Activated CD8-positive, alpha-beta memory T cell treated with anti-CD3 and anti-CD28 coated beads for 48 hours (primary cell): ENCODE results near the gene GAS2L3.
"Not testable (repeated sequence)": the region's sequence is repeated elsewhere in the genome, so short reads cannot be mapped to it uniquely, and the experiment has no call there.

Experiments
- DNase-seq, 3 experiments: peaks; one replicate each; pipeline ENCODE4 v3.0.0-alpha.2; 2020; ENCODE audit warnings: low read depth in 2 of 3, low spot score in 2 of 3

The GAS2L3 gene

DNA sequence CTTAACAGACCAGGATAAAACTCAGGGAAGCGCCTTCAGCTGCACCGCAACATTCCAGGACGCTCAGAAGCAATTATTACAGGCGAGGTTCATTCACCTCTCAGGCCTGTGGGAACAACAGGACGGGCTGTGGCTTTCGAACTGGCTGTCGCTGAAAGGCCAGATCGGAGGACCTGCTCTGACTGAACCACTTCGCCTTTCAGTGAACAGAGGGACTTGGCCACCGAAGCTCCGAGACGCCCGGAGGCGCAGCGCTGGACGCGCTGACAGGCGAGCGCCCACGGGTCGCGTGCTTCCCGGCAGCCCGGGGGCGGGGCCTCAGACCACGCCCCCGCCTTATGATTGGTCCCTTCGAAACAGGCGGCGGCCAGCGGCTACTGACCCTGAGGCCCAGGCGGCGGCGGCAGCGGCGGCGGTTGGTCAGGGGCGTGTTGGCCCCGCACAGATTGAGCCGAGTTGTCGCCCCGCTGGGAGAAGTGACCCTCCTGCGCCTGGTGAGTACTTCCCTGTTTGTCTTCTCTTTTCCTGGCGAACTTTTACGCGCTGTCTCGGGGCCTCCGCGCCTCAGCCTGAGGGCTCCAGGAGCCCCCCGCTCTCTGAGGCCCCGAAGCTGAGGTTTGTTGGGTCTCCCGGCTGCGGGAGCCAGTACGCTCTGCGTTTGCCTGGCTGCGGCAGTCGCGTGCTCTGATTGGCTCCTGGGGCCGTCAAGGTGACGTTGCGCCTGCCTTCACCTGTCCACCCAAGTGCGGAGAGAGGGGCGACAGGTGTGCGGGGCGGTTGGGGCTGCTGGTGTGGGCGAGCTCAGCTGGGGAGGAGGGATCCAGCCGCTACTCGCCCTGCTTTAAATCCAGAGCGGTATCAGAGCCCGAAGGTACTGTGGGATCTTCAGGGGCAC lies at the start of gene GAS2L3:
TSS of gene GAS2L3 (plus strand) at position 393 of the 895 bp plus-strand sequence. CDS start 21,221 bp downstream, outside the sequence.
- DNase-seq, result peak in 2 of 3 experiments; percentile 23 to 27

DNA sequence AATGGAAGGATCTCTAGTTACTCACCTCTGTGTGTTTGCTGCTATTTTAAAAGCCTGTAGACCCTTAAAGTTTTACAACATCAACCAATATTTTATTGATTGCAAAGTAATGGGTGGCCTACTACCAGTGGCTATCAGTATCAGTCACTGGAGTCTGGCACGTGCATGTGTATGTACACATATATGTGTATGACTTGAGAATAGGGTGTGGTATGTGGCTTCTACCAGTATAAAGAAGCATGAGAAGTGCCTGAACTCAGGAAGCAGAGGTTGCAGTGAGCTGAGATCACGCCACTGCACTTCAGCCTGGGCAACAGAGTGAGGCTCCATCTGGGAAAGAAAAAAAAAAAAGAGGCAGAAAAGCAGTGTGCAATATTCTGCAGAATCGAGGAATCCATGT lies 45.5 kb upstream of the GAS2L3 start:
- DNase-seq, result no peak

DNA sequence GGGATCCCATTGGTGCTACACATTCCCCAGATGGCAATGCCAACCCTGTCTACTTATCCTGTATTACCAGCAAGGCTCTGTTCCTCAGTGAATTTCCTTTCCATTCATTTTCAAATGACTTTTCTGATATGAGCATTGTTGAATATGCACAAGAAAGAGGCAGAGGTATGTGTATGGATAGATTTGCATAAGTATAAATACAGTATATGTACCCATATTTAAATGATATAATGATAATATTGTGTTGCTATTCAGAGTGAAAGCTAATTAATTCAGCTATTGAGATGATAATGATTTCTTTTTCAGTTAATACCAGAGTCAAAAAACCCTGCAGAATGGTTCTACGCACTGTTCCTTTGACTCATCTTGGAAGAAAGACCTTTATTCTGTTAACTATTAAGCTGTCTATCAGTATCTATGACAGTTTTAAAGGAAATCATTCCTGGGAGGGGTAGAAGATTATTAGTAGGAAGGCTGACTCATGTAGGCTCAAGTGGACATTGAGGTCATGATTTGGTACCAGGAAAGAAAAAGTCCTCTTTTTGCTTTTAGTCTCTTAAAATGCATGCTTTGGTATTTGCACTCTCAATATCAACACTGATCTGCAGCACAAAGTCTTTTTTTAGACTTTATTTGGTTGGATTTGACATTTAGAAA lies 44.9 kb upstream of the GAS2L3 start:
- DNase-seq, result no peak

DNA sequence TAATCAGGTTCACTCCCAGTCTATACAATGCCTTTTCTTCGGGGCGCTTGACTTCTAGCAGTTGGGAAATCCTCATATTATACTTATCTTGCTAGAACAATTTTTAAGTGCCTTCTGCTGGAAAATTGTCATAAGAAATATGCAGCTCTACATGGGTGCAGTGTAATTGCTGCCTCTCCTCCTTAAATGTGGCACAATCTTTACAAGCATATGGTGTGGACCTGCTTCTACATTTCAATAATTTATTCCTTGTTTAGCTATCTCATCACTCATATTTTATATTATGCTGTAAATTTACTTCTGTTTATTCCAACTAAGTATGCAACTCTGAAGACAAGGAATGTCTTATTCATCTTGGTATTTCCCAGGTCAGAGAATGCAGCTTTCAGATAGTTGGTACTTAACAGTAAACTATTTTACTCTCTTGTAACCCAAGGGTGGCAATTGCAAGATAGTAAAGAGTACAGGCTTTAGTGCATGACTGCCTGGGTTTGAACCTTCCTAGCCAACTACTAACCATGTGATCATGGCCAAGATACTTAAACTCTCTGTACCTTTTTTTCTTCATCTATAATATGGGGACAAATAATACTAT lies 43.6 kb upstream of the GAS2L3 start:
- no peak for DNase-seq

DNA sequence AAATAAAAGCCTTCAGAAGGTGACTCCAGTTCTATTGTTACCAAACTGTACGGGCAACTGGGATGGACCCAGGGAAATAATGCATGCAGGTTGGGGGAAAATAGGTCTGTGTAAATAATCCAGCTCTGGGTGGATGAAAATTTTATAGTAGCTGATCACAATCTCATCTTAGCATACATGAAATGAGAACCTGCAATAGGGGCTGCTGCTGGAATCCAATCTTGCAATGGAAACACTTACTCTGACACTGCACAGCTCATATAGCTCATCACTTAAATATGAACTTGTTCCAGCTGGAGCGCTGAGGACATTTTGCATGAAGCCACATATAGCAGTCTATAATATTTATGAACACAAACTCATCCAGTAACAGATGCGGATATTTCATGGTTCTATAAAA lies 40.1 kb upstream of the GAS2L3 start:
- DNase-seq, result no peak

DNA sequence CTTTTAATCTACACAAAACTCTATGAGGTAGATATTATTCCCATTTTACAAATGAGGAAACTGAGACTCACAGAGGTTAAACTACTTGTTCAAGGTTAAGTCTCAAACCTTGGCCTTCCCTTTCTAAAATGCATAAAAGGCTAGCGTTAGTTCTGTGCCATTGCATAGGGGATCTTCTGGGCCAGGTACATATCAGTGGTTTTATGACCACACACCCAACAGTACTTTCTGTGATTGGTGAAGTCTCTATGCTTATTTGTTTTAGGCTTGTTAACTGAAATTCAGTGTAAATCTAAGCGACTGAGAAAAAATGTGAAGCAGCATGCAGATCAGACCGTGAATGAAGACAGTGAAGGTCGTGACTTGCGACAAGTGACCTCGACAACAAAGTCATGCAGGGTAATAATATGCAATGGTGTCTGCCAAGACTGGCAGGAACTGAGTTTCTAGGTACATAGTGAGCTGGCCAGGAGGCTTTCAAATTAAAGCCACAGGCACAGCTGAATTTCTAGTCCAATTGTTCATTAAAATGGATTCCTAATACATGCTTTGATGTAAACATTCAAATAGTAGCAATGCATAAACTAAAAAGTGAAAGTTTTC lies 38.8 kb upstream of the GAS2L3 start:
- DNase-seq, result no peak

DNA sequence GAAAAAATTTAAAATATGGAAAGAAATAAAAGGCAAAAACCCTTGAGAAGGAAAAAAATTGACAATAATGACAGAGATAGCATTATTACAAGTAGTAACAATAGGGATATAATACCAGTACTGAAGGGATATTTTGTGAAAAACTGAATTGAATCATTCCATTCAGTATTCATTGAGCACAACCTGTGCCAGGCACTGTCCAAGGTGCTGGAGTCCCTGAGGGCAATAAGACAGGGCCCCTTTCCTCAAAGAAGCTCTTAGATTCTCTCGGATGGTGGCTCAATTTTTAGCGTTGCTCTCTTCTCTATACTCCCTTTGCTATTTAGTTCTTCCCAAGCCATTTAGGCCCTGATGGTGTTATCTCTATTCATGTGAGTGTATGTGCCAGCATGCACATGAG lies 34.3 kb upstream of the GAS2L3 start:
- DNase-seq, result no peak

DNA sequence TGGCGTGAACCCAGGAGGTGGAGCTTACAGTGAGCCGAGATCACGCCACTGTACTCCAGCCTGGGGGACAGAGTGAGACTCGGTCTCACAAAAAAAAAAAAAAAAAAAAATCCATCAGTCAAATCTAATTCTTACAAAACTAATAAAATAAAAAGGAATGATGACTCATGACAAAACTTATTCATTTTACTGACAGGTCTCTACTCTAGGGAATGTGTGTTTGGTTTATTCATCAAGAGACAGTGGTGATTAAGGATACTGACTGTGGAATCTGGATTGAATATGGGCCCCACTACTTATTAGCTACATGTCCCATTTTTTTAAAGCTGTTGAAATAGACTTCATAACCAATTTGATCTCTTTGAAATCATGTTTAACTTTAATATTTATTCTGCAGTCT lies 29.3 kb upstream of the GAS2L3 start:
- DNase-seq, result no peak

DNA sequence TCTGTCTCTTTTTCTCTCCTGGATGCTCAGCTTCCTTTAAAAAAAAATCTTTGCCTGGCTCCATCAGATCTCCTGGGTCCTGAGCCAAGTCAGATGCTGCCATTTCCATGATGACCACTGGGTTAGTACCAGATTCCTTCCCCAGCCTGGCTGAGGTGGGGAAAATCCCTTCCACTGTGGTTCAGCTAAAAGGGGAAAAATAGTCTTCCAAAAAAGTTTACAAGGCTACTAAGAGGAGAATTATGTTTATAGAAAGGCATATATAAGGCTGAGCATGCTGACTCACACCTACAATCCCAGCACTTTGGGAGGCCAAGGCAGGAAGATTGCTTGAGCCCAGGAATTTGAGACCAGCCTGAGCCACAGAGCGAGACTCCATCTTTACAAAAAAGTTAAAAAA lies 28.4 kb upstream of the GAS2L3 start:
- no peak for DNase-seq

DNA sequence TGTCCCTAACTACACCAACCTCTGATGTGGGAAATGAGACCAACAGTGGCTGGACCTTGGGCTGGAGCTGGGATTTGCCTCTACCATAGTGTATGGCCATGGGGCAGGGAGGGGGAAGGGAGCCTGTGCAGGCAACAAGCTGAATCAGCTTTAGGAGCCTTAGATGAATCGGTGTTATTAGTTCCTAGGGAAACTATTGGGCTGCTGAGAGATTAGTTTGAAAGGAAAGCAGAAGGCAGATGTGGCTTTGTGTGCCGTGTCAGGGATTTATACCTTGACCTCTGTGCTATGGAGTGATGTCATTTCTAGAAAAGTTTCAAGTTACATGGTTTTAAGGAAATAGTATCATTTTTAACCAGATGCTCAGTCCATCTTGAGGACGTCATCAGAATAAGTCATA lies 19.5 kb upstream of the GAS2L3 start:
- no peak for DNase-seq

DNA sequence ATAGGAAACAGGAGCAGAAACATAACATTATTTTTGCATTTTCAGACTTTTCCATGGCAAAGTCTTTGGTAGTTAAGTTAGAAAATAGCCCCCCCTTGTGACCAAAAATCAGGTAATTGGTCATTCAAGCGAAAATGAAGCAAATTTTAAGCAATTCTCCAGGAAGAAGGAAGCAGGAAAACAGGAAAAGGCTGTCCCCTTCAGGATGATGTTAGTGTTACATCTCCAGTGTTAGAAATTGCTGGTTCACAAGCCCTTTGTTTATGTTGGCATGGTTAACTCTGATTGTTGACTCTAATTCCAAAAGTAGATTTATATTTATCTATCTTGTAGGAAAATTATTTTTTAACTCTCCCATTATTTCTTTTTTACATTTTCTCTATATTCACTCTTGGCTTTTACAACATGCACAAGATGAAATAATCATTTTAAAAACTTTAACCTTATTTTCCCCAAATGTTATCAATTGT lies 18.8 kb upstream of the GAS2L3 start:
- no peak for DNase-seq

DNA sequence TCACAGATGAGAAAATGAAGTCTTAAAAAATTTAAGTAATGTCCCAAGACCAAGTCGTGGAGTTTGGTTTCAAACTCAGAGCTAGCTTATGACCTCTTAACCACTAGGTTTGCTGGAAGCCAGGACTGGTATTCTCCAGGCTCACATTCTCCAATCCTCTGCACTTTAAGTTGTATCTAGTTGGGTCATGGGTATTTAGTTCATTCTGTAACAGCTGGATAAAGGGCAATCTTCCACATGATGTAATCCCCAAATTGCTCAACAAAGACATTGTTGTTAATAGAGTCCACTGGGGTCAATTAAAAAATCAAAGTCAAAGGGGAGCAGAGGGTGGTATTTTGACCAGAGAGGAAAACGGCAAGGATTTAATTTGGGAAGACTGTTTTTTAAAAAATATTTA lies 17.8 kb upstream of the GAS2L3 start:
- no peak for DNase-seq

DNA sequence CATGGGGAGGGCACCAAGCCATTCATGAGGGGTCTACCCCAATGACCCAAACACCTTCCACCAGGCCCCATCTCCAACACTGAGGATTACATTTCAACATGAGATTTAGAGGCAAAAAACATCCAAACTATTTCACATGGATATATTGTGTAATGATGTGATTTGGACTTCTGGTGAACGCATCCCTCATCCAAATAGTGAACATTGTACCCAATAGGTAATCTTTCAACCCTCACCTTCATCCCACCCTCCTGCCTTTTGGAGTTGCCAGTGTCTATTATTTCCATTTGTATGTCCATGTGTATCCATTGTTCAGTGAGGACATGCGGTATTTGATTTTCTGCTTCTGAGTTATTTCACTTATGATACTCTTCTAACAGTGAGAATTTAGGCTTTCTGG lies 16.1 kb upstream of the GAS2L3 start:
- no peak for DNase-seq

DNA sequence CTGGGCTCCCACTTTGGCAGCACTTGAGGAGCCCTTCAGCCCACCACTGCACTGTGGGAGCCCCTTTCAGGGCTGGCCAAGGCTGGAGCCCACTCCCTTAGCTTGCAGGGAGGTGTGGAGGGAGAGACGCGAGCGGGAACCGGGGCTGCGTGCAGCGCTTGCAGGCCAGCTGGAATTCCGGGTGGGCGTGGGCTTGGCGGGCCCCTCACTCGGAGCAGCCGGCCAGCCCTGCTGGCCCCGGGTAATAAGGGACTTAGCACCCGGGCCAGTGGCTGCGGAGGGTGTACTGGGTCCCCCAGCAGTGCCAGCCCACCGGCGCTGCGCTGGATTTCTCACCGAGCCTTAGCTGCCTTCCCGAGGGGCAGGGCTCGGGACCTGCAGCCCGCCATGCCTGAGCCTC lies 14.2 kb upstream of the GAS2L3 start:
- DNase-seq, result not testable (repeated sequence)

DNA sequence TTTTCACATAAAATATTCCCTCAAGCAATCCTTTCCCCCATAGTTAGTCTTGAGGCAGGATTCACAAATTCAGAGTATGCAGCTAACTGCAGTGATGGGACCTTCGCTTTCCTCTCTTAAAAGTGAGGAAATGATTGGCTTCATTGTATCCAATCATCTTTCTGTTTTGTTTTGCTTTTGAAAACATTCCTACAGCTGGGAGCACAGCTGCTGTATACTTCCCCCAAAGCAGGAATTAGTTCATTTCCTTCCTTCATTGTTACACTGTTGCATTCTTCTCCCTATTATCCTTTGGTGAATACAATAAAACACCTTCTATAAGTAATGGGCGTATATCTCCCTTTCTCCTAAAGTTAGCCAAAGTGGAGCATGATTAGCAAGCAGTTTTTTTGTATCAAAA lies 9.4 kb upstream of the GAS2L3 start:
- DNase-seq, result no peak

DNA sequence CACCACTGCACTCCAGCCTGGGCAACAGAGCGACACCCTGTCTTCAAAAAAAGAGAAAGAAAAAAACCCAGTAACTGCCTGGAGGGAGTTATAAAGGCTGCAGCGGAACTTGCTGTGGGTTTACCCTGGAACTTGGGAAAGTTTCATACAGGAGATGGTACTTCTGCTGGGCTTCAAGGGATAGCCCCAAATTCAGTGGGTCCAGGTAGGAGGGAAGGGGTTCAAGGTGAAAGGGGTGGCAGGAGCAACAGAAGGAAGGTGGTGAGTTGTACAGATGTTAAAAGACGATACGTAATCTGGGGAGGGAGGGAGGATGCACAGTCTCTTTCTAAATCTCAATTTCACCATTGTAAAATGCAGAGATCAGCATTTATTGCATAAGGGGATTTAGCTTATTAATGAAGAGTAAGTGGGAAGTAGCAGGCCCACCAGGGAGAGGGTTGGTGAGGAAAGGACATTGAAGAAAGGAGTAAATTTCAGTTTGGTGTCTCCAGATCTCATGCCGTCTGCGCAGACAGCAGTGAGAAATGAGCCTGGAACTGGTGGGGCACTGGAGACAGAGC lies 8.5 kb upstream of the GAS2L3 start:
- DNase-seq, result no peak

DNA sequence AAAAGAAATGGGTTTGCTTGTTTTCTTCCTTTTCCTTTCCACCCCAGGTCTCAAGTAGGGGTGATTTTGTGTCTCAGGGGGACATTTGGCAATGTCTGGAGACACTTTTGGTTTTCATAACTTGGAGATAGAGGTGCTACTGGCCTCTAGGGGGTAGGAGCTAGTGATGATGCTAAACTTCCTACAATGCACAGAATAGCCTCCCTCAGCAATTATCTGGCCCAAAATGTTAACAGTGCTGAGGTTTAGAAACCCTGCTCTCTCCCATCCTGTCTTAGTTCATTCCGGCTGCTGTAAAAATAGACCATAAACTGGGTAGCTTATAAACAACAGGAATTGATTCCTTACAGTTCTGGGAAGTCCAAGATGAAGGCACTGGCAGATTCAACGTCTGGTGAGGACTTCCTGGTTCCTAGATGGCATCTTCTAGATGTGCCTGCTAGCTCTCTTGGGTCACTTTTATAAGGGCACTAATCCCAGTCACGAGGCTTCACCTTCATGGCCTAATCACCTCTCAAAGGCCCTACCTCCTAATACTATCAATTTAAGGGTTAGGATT lies 7.4 kb upstream of the GAS2L3 start:
- no peak for DNase-seq

DNA sequence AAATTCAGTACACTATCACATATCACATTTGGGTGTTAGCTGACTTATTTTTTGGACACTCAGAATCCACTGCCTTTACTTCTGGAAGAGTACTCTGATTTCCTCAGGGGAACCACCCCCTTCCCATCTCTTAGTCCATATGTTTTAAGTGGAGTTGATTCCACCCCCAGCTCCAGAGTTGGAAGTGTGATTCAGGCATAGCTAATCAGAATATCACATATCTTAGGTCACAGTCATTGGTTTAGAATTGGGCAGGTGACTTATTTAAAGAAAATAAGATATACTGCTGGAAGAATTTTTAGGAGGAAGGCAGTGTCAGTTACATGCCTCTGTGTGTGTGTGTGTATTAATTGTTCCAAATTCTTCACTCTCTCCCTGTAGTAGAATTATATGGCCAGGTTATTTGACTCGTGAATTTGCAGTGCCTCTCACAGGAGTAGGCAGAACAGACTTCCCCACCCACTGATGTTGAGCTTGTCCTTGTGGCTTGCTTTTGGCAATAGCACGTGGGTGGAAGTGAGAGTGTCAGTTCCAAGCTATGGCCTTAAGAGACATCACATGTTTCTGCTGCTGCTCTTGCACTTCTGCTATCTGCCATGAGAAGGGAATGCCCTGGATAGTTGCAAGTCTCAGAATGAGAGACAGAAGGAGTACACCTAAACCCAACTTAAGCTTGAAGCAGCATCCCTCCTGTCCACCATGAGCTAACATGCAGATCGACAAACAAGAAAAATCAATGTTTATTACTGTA lies 6.4 kb upstream of the GAS2L3 start:
- no peak for DNase-seq

DNA sequence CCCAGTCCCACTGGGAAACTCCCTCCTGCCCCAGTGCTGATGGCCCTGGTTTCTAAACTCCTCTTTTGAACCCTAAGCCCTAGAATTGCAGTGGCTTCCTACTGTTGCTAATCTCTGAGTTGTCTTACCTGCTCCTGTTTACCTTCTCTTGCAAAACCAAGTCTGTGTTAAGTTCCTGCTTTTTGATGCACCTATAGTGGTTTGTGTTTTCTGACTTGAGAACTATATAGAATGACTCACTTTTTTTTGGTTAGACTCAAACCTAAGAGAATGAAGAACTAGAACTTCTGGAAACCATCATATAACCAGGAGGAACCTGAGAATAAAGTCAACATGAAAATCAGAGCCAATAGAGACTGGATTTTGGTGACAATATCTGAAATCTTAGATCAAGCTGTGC lies 5.5 kb upstream of the GAS2L3 start:
- no peak for DNase-seq

DNA sequence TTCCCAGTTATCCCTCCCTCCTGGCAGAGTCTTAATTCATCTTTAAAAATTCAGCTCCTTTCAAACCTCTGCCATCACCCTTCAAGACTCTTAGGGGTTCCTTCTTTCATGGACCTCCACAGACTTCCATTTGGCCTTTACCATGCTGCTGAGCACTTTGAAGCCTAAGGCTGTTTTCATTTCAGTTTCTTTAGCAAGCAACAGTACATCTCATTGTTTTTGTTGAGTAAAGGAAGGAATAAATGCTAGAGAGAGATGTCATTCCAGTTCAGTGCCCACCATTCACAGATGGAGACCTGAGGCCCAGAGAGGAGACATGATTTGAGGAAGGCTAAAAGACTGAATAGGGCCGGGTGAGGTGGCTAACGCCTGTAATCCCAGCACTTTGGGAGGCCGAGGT lies 1.3 kb upstream of the GAS2L3 start:
- DNase-seq, result no peak
